Common myeloid progenitor, CD34-positive (primary cell): ENCODE data around the gene TCEA3.

ENCODE experiments used
- CTCF ChIA-PET: fragments of 350-600 bp; sonication (Branson Sonifier 250); formaldehyde crosslinking; loops from one replicate; lab custom pipeline; 2021; ENCODE audit warnings: antibody characterized with exemption; lab: Charles Lee
- POLR2A ChIA-PET: fragments of 350-600 bp; sonication (Branson Sonifier 250); formaldehyde crosslinking; loops from one replicate; lab custom pipeline; 2021; ENCODE audit warnings: antibody characterized with exemption; lab: Charles Lee
- DNase-seq, 3 donors: peaks; one replicate each; pipeline versions ENCODE4 v3.0.0 to v3.0.0-alpha.2; 2013
- H3K27ac ChIP-seq, 2 experiments: 1 replicate in 1 of 2; 2 replicates in 1 of 2; pipeline ENCODE4 v1.7.0; 2013; ENCODE audit warnings: inconsistent platforms in 2 of 2, low read length in 2 of 2, mild to moderate bottlenecking in 2 of 2, low read depth in 1 of 2, moderate library complexity in 1 of 2; ENCODE audit not compliant: severe bottlenecking in 2 of 2, insufficient read depth in 1 of 2, poor library complexity in 1 of 2
- H3K27me3 ChIP-seq, 5 experiments: replicated peaks in 2 of 5; 1 replicate in 3 of 5; 2 replicates in 2 of 5; pipeline versions ENCODE4 v1.6.1 to v1.7.0; 2013; ENCODE audit warnings: low read length in 4 of 5, mild to moderate bottlenecking in 2 of 5, moderate library complexity in 2 of 5, inconsistent platforms in 1 of 5; ENCODE audit not compliant: insufficient read depth in 5 of 5, control insufficient read depth in 4 of 5
- H3K36me3 ChIP-seq, 4 experiments: 1 replicate in 2 of 4; 2 replicates in 2 of 4; pipeline versions ENCODE4 v1.6.1 to v1.7.0; 2013; ENCODE audit warnings: low read length in 3 of 4, control low read depth in 1 of 4, mild to moderate bottlenecking in 1 of 4; ENCODE audit not compliant: control insufficient read depth in 4 of 4, insufficient read depth in 4 of 4
- H3K4me1 ChIP-seq, 4 experiments: 1 replicate in 3 of 4; 2 replicates in 1 of 4; pipeline versions ENCODE4 v1.6.1 to v1.7.1; 2013; ENCODE audit warnings: low read length in 3 of 4, mild to moderate bottlenecking in 3 of 4, control low read depth in 1 of 4, inconsistent platforms in 1 of 4, moderate library complexity in 1 of 4; ENCODE audit not compliant: control insufficient read depth in 4 of 4, insufficient read depth in 4 of 4; ENCODE audit errors: control extremely low read depth in 1 of 4
- H3K4me3 ChIP-seq, 7 experiments: 1 replicate in 4 of 7; 2 replicates in 3 of 7; pipeline versions ENCODE4 v1.5.1 to v1.7.0; 2013; ENCODE audit warnings: mild to moderate bottlenecking in 7 of 7, low read length in 6 of 7, moderate library complexity in 6 of 7, inconsistent platforms in 2 of 7, low read depth in 2 of 7, control low read depth in 1 of 7; ENCODE audit not compliant: insufficient read depth in 4 of 7, control insufficient read depth in 1 of 7; ENCODE audit errors: extremely low read depth in 1 of 7
- H3K9me3 ChIP-seq, 5 experiments: 1 replicate in 4 of 5; 2 replicates in 1 of 5; pipeline versions ENCODE4 v1.6.1 to v1.7.1; 2013; ENCODE audit warnings: low read length in 4 of 5, mild to moderate bottlenecking in 2 of 5, inconsistent platforms in 1 of 5, low read depth in 1 of 5, moderate library complexity in 1 of 5; ENCODE audit not compliant: control insufficient read depth in 4 of 5, insufficient read depth in 2 of 5; ENCODE audit errors: control extremely low read depth in 1 of 5
- whole genome bisulfite sequencing: methylation state at CpG from one replicate; pipeline ENCODE4 v1.1.5; 2013; ENCODE audit not compliant: insufficient coverage; 5-methylcytosine and 5-hydroxymethylcytosine counted together

TCEA3 gene

DNA sequence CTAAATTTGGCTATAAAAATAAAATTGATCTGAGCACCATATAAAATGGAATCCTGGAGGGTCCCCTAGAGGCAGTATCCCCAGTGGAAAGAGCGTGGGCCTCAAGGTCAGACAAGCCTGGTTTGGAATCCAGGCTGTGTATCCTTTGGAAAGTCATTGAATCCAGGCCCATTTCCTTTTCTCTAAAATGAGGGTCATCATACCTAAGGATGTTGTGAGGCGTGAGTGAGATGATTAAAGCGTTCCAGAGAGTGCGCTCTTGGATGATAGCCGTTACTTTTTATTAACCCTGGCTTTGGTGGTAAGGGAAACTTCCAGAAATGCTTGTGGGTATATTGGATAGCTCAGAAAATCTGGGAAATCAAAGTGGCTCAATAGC lies 54.2 kb downstream of the TCEA3 start:
- POLR2A ChIA-PET: interaction anchor here (3.5 kb wide), 1 partner anchor 26 kb away, joined by 21 read pairs; the partner anchor contains the start of gene HNRNPR
- DNase-seq: no peak
- CTCF ChIA-PET: interaction anchor here (1.5 to 4.0 kb wide), 3 partner anchors 26 to 33 kb away, joined by 3 to 21 read pairs (median 7); no protein-coding TSS in a partner anchor
- H3K27ac ChIP-seq: peak overlapping the region; percentile 77 to 96
- H3K27me3 ChIP-seq: no peaks in the 10 kb centered on the region
- H3K4me3 ChIP-seq: peak overlapping the region in 6 of 7 experiments; percentile 82 to 99 (median 96)
- H3K4me1 ChIP-seq: peaks cover 13 to 35% (median 29%) of the 10 kb centered on the region in 4 experiments
- WGBS: 96% methylated on average over 5 of the region's 5 CpGs
- H3K9me3 ChIP-seq: peaks cover 3 to 12% (median 6%) of the 10 kb centered on the region in 5 experiments
- H3K36me3 ChIP-seq: peaks cover 5 to 19% (median 11%) of the 10 kb centered on the region in 4 experiments

DNA sequence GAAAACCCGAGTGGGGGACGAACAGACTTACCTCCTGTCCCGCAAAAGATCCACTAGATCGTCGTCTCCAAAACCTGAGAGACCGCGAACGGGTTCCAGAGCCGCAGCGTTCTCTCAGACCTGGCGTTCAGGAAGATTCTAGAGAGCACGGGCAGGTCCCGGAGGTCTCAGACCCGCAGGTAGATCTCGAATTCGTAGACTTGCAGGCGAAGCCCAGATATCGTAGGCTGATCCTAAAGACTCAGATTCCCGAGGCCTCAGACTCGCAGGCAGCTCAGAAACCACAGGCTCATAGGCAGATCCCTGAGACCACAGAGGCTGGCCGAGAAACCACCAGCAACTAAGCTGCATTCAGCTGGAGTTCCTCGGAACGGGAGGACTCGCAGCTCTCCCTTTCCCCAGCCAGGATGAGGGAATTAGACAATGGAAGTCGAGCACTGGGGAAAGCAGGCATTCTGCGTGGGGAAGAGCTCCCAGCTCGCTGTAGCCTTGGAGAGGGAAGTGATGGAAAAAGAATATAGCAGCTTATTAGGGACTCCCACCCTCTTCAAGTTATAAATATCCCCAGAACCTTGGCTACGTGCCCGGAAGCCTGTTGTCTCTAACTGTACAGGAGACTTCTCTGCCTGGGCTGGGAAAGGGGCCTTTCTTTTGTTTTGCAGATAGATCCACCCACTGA lies 55.1 kb downstream of the TCEA3 start, which contains the start of gene ZNF436:
ZNF436 (minus strand) TSS at position 502 of the 679 bp plus-strand sequence. CDS start 1,831 bp downstream, outside the sequence.
- Histone ChIP-seq H3K9me3 (peaks cover 5 to 16% (median 9%) of the 10 kb centered on the region in 5 experiments), H3K4me1 (peaks cover 13 to 35% (median 29%) of the 10 kb centered on the region in 4 experiments), H3K27ac (peak within 1 kb of the TSS; percentile 77 to 96), H3K4me3 (peak within 1 kb of the TSS; percentile 82 to 99 (median 94)), H3K36me3 (peaks cover 7 to 23% (median 14%) of the 10 kb centered on the region in 4 experiments), H3K27me3 (no peaks in the 10 kb centered on the region)
- peak; percentile 66 to 89 (median 89) for DNase-seq
- ChIA-PET CTCF (interaction anchor here (0.8 to 4.0 kb wide), 6 partner anchors 10 to 34 kb away, joined by 3 to 21 read pairs (median 3); partner anchors contain the start of gene HNRNPR), POLR2A (interaction anchor here (0.6 to 3.5 kb wide), 3 partner anchors 15 to 28 kb away, joined by 3 to 21 read pairs (median 3); partner anchors contain the start of gene HNRNPR)
- under 1% methylated on average over 22 of the region's 29 CpGs for WGBS

DNA sequence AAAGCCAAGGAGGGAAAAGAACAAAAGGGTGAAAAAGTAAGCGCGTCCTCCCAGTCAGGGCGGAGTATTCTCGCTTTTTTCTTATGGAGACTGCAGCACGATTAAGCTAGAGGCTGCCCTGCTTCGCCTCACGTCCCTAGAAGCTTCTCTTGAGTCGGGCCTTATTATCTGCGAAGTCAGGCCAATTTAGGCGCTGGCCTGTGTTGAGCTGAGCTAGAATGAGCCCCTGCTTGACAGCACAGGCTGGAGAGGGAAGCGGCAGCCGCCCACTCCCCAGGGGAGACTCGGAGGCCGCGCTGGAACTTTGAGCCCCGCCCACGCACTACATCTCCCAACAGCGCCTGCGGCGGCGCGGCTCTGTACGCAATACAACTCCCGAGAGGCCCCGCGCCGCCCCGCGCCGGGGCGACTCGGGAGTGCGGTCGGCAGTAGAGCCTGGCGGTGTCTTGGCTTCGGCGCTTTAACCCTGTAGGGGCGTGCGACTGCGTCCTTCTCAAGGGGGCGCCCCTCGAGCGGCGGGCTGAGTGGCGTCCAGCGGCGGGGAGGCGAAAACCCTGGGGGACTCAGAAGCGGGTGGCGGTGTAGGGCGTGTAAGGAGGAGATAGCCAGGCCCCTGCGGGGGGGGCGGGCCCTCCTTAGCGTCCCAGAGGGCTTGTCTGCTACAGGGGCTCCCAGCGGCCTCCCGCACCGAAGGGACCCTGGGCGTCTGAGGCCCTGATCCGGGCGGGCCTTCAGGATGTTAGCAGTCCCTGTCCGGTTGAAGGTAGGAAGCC lies 55.8 kb downstream of the TCEA3 start:
- POLR2A ChIA-PET: interaction anchor here (3.5 kb wide), 1 partner anchor 24 kb away, joined by 21 read pairs; the partner anchor contains the start of gene HNRNPR
- CTCF ChIA-PET: interaction anchor here (0.7 to 4.0 kb wide), 10 partner anchors 11 to 36 kb away, joined by 3 to 21 read pairs (median 3); partner anchors contain the start of gene HNRNPR

DNA sequence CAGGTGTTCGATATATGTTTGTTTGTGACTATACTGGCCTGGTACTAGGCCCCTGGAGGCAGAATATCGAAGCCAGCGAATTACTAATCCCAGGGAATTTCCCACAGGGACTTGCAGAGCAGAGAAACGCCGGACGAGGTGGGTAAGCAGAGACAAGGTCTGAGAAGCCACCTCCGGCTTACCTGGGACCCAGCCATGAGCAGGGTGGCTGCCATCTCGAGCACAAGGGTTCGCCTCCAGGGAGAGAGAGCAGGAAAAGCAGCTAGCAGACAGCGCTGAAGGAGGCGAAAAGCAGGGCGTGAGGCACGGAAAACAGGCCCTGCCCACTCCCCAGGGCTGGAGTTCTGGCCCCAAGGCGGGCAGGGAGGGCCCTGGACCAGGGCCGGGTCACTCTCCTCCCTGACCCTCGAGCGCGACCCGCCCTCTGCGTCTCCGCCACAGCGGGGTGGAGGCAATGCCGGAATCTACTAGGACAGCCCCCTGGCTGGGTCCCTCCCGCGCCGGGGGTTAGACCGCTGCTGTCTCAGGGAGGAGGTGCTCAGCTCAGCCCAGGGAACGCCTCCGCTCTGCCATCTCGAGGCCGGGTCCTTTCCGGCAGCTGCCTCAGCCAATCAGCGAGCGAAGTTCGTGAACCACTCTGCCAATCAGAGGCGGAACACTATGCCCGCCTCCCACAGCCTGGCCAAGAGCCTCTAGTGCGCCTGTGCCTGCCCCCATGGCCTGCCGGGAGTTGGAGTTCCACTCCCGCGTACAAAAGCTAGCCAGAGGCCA lies 56.6 kb downstream of the TCEA3 start:
- Histone ChIP-seq H3K27me3 (no peaks in the 10 kb centered on the region), H3K4me1 (peaks cover 13 to 35% (median 29%) of the 10 kb centered on the region in 4 experiments), H3K4me3 (peak overlapping the region; percentile 82 to 99 (median 94)), H3K36me3 (peaks cover 9 to 35% (median 26%) of the 10 kb centered on the region in 4 experiments), H3K9me3 (peaks cover 6 to 31% (median 16%) of the 10 kb centered on the region in 5 experiments), H3K27ac (peak overlapping the region; percentile 77 to 96)
- ChIA-PET CTCF (interaction anchor here (0.7 to 1.6 kb wide), 6 partner anchors 22 to 36 kb away, joined by 3 to 5 read pairs (median 3); no protein-coding TSS in a partner anchor), POLR2A (interaction anchor here (0.6 to 3.5 kb wide), 2 partner anchors 24 to 1564 kb away, joined by 3 to 21 read pairs; partner anchors contain the start of gene HNRNPR)
- DNase-seq: peak; percentile 99 to 100 (median 99)
- 5% methylated on average over 38 of the region's 41 CpGs for WGBS

More for the DNA sequence above, 55.8 kb downstream of the TCEA3 start:
- H3K9me3 ChIP-seq: peaks cover 6 to 23% (median 9%) of the 10 kb centered on the region in 5 experiments
- H3K27me3 ChIP-seq: no peaks in the 10 kb centered on the region
- peak overlapping the region; percentile 77 to 96 for H3K27ac ChIP-seq
- peak; percentile 94 to 96 (median 95) for DNase-seq
- peaks cover 8 to 29% (median 19%) of the 10 kb centered on the region in 4 experiments for H3K36me3 ChIP-seq
- H3K4me1 ChIP-seq: peaks cover 13 to 35% (median 29%) of the 10 kb centered on the region in 4 experiments
- WGBS: 0% methylated on average over 35 of the region's 61 CpGs
- H3K4me3 ChIP-seq: peak overlapping the region; percentile 82 to 99 (median 94)

DNA sequence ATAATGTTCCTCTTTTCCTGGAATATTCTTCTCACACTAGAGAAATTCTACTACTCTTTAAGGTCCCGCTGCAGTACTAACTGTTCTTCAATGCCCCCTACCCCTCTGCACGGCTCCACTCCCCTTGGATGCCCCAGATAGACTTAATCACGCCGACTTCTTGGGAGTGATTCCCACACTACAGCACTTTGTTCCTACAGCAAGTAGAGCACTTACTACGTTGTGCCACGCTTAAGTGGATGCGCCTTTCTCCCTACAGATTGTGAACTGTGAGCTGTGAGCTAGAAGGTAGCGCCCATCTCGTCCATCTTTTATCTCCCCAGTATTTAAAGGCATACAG lies 57.1 kb downstream of the TCEA3 start:
- Histone ChIP-seq H3K9me3 (peaks cover 6 to 37% (median 22%) of the 10 kb centered on the region in 5 experiments), H3K27me3 (no peaks in the 10 kb centered on the region), H3K4me1 (peaks cover 13 to 35% (median 29%) of the 10 kb centered on the region in 4 experiments), H3K36me3 (peaks cover 15 to 41% (median 31%) of the 10 kb centered on the region in 4 experiments), H3K4me3 (peak overlapping the region; percentile 82 to 99 (median 94)), H3K27ac (peak overlapping the region in 1 of 2 experiments; percentile 96)
- ChIA-PET POLR2A (interaction anchor here (3.5 kb wide), 1 partner anchor 23 kb away, joined by 21 read pairs; the partner anchor contains the start of gene HNRNPR), CTCF (interaction anchor here (1.1 to 1.6 kb wide), 4 partner anchors 21 to 37 kb away, joined by 3 to 5 read pairs (median 4); no protein-coding TSS in a partner anchor)
- peak in 2 of 3 donors; percentile 18 to 33 for DNase-seq
- WGBS: 92% methylated on average over 4 of the region's 9 CpGs
